GM12891 (cell line): ENCODE measurements around the gene GPRIN3.

Experiments used
- POLR2A ChIP-seq: IDR thresholded peaks from 2 replicates; pipeline ENCODE4 v1.6.1; 2011; ENCODE audit warnings: low read depth, low read length, control low read depth
- POLR2AphosphoS5 ChIP-seq: IDR thresholded peaks from 2 replicates; pipeline ENCODE4 v1.6.1; 2011; ENCODE audit warnings: low read depth, low read length, control low read depth
- SPI1 ChIP-seq: IDR thresholded peaks from 2 replicates; pipeline ENCODE4 v1.6.1; 2011; ENCODE audit warnings: low read depth, low read length, control low read depth
- TAF1 ChIP-seq: IDR thresholded peaks from 2 replicates; pipeline ENCODE4 v1.6.1; 2011; ENCODE audit warnings: low read depth, low read length, control low read depth

DNA sequence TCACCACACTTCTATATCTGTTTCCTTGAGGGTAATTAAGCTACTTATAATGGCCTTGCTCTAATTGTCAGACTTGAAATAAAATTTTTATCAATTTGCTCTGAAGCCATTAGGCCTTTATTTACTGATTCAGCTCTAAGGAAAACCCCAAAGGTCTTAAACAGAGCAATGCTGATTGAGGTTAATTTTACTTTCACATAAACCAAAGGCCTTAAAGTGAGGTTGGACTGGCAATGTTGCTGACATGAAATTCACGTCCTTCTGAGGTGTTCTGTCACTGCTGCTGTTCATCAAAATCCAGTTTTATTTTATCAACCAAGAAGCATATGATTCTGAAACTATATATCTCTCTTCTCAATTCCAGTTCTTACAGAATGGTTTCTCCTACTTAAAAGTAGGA is 21.7 kb upstream of the GPRIN3 start:
- TF ChIP-seq TAF1 (no peak), POLR2A (no peak), POLR2AphosphoS5 (no peak), SPI1 (no peak)
